ENCODE data around the gene PLCG2.
"Not testable (repeated sequence)": the region's sequence is repeated elsewhere in the genome, so short reads cannot be mapped to it uniquely, and the experiment has no call there.

The PLCG2 gene

GRCh38 chr16:81850197-81850944 lies 71.3 kb downstream of the PLCG2 start:
- DNase-seq: no peak

GRCh38 chr16:81852347-81852746 lies 73.3 kb downstream of the PLCG2 start:
- no peak for DNase-seq

DNA sequence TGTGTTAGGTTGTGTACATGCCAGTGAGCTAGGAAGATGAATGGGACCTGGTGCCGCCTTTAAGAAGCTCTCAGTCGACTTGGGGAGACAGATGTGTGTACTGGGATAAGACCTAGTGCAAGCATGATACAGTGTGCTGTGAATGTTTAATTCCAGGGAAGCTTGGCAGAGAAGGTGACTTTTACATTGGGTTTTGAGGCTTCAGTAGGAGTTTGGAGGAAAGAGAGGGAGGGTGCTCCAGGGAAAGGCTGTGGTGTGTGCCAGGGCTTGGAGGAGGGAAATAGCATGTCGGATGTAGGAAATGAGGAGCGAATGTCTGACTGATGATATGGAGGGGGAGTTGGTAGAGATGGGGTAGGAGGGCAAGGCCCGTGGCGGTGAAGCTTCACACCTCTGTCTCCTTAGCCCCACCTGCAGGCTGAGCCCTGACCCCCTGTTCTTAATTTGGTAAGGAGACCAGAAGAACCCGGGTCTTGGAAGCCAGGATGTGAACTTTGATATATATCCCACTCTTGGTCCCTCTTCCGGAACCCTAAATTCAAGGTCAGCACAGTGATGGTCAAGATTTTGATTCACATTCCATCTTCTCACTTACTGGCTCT lies 76.6 kb downstream of the PLCG2 start:
- no peak for DNase-seq

GRCh38 chr16:81860287-81861266 lies 81.5 kb downstream of the PLCG2 start:
- DNase-seq: no peak

DNA sequence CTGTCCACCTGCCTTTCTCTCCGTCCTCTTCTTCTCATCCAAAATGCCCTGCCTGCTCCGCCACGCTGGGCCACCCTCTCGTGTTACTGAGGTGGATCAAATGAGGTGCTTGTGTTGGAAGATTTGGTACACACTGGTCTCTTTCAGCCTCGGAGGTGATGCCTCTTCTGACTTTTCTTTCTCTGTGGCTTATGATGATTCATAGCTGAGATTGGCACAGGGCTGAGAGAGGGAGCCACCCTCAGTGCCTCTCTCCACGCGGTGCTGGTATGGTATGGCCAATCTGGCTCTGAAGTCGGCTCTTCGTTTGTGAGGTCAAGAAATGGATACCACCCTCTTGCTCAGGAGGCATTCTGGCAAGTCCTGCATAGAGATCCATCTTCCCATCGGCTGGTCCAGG lies 82.4 kb downstream of the PLCG2 start:
- no peak for DNase-seq

- peak; percentile 37 for DNase-seq
These were observed 82.8 kb downstream of the PLCG2 start for GRCh38 chr16:81861915-81862314.

- no peak for DNase-seq
These were observed 84.7 kb downstream of the PLCG2 start for GRCh38 chr16:81863630-81864352.

DNA sequence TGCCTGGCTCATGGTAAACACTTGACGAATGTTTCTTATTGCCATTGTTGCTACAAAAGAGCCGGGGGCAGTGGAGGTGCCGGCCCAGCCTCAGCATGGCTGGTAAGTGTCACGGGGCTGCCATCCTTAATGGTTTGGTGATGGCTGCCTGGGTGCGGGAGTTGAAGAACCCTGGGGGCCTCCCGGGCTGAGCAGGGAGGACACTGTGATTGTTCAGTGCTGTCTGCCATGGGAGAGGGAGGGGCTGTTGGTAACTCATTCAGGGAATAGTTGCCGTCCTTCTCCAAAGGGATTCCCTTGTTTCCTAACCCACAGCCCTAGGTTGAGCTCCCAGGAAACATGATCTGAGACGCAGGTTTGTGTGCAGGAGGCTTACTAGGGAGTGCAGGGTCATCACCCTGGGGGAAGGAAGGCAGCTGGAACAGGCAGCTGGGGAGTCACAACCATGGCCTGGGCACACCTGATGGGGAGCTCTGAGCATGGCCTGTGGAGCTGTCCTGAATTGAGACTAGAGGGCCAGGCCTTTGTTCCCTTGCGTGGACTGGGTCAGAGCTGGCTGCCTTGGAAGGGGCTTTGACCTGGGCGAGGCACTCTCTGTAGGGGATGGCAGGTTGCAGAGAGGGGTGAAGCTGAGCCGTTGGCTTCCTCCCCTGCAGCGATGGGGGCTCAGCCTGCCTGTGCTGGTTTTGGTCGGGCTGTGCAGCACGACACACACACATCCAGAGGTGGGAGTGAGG lies 85.7 kb downstream of the PLCG2 start:
- DNase-seq: no peak

- peak; percentile 46 for DNase-seq
These were observed 87.8 kb downstream of the PLCG2 start for GRCh38 chr16:81866820-81867440.

GRCh38 chr16:81868057-81868748 lies 89.1 kb downstream of the PLCG2 start:
- DNase-seq: no peak

DNA sequence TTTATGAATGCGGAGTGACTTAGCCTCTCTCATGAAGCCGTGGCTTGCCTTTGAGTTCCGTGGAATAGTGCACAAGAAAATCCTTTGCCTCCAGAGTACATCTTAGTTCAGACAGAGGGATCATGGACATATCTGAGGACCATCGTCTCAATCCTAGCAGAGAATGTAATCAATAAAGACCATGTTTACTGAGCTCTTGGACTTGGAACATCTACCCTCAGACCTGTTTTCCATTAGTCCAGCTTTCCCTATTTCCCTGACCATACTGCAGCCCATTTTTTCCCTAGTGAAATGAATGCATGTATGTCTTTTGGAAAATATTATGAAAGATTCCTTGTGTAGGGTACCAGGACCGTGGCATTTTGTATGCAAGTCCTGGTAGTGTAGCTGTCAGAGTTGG lies 90.2 kb downstream of the PLCG2 start:
- no peak for DNase-seq

GRCh38 chr16:81873206-81873605 lies 94.1 kb downstream of the PLCG2 start:
- DNase-seq: no peak

DNA sequence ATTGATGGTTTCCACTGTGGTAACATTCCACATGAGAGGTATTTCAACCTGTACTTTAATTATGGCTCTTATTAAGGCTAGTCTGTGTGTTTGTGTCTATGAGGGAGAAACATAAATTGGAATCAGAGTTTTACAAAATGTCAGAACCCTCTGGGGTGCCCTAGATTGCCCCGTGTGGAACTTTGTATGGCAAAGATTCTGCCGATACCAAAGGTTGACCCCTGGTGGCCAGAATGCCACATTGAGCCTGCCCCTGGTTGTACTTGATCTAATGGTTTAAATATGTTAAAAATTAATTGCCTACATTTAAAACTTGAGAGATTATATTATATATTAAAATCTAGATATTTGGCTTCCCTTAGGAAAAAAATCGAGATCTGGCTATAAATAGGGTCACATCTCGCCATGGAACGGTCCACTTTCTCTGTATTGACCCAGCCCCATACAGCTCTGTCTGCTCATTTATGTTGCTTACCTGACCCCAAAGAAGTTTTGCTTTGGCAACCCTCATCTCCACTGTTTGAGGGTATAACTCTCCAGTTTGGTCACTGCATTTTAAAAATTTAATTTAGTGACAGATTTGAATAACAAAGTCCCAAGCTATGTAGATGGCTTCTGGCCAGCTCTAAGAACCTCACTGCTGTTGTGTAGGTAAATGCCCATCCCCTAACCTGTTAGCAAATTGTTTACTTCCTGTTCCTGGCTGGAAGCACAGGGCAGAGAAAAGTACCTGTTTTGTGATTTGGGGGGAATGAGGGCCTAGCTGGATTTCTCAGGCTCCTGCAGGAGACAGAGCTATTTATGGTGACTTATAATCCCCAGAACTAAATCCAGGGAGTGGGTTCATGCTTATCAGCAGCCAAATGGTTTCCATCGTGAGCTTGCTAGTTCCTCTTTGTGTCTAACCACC lies 95.0 kb downstream of the PLCG2 start:
- peak; percentile 46 for DNase-seq

GRCh38 chr16:81875461-81875860 lies 96.4 kb downstream of the PLCG2 start:
- DNase-seq: no peak

DNA sequence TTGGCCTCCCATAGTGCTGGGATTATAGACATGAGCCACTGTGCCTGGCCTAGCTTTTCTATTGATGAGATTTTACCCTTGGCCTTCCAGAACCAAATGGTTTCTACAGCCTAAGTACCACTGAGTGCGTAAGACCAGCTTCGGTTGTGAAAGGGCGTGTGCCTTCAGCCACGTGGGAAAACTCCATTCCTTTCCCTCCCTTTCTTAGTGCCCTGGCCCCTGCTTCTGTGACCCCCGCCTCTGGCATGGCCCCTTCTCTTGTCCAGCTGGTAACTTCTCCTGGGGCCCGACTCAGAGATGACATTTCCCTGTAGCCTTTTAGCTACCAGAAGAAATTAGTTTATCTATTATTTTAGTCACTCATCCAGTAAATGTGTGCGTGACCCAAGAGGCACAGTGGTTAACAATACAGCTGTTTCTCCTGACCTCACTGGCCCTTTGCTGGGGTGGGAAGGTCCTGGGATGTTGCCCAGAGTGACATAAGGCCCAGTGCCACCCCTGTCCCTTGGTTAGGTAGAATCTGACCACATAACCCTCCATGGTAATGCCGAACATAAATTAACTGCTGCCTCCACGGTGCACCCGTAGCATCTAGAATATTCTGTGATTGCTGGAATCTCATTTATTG lies 97.3 kb downstream of the PLCG2 start:
- DNase-seq: no peak

DNA sequence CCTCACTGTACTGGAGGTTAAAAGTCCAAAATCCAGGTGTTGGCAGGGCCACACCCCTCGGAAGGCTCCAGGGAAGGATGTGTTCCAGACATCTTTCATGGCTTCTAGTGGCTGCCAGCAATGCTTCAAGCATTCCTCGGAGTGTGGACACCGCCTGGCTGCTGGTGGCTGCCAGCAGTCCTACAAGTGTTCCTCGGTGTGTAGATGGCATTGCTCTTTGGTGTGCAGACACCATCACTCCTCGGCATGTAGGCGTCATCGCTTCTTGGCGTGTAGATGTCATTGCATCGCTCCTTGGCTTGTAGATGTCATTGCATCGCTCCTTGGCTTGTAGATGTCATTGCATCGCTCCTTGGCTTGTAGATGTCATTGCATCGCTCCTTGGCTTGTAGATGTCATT lies 98.4 kb downstream of the PLCG2 start:
- not testable (repeated sequence) for DNase-seq

- no peak for DNase-seq
These were observed 99.4 kb downstream of the PLCG2 start for GRCh38 chr16:81878529-81878928.

DNA sequence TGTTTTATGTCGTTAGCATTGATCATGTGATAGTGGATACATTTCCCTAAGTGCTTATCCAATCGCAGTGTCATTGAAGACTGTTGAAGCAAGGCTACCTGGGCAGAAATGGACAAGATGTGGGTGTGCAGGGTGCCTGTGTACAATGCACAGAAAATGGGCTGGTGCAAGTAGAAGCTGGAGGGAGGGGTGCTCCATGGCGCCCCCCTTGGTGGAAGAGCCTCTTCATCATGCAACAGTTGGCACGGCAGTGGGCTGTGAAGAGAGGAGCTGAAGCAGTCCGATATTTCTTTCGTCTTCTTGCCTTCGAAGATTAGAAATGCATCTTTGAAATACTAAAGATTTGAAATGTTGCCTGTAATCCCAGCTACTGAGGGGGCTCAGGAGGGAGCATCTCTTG lies 100.5 kb downstream of the PLCG2 start:
- no peak for DNase-seq

DNA sequence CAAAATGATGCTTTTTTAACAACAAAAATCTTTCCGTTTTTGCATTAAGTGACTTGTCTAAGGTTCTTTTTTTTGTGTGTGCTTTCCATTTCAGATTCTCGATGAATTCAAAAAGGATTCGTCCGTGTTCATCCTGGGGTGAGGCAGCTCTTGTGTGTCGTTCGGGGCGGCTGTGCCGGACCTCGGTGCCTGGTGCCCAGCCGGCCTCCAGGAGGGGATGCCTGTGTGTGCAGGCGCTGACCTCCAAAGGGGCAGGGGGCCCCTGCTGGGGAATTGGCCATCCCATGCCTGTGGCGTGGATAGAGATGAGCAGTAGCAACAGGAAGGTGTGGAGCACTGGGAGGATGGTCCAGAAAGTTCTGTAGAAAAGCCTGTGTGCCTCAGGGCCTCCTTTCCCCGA lies 101.7 kb downstream of the PLCG2 start:
- no peak for DNase-seq
